OCI-LY1 (cell line): Measurements from ENCODE around the gene NTF3.

Experiments used
- H2AFZ ChIP-seq: fragments of 200-600 bp; sonication (generic), shearing (Covaris generic); 2 replicates; pipeline ENCODE4 v1.6.0; 2014; ENCODE audit warnings: antibody characterized with exemption, mild to moderate bottlenecking, low read length
- H3F3A ChIP-seq: fragments of 200-600 bp; sonication (generic), shearing (Covaris generic); 2 replicates; pipeline ENCODE4 v1.6.0; 2014; ENCODE audit warnings: mild to moderate bottlenecking, antibody characterized with exemption, low read length, moderate library complexity; ENCODE audit not compliant: insufficient read depth
- H3K27ac ChIP-seq: fragments of 200-600 bp; sonication (generic); 2 replicates; pipeline ENCODE4 v1.5.1; 2014; ENCODE audit warnings: low read length, mixed run types, mild to moderate bottlenecking, low read depth; ENCODE audit not compliant: poor library complexity, severe bottlenecking
- H3K27me3 ChIP-seq: fragments of 200-600 bp; sonication (generic); 2 replicates; pipeline ENCODE4 v1.6.0; 2014; ENCODE audit warnings: antibody characterized with exemption, mild to moderate bottlenecking, low read length, moderate library complexity; ENCODE audit not compliant: insufficient read depth
- H3K36me3 ChIP-seq: fragments of 200-600 bp; sonication (generic); 2 replicates; pipeline ENCODE4 v1.6.1; 2014; ENCODE audit warnings: mild to moderate bottlenecking, antibody characterized with exemption, low read length, moderate library complexity, mixed read lengths; ENCODE audit not compliant: insufficient read depth
- H3K4me1 ChIP-seq: fragments of 200-600 bp; sonication (generic); 2 replicates; pipeline ENCODE4 v1.5.1; 2014; ENCODE audit warnings: mild to moderate bottlenecking, low read length, moderate library complexity; ENCODE audit not compliant: insufficient read depth, severe bottlenecking
- H3K4me2 ChIP-seq: fragments of 200-600 bp; sonication (generic), shearing (Covaris generic); 2 replicates; pipeline ENCODE4 v1.6.1; 2014; ENCODE audit warnings: low read length
- H3K4me3 ChIP-seq: fragments of 200-600 bp; sonication (generic); 2 replicates; pipeline ENCODE4 v1.5.1; 2014; ENCODE audit warnings: low read length, low read depth, mild to moderate bottlenecking, mixed read lengths; ENCODE audit not compliant: poor library complexity, severe bottlenecking
- H3K79me2 ChIP-seq: fragments of 200-600 bp; shearing (Covaris generic); 2 replicates; pipeline ENCODE4 v1.6.1; 2016; ENCODE audit warnings: mixed run types, low read length, mixed read lengths; ENCODE audit not compliant: insufficient read depth
- H3K9ac ChIP-seq: fragments of 200-600 bp; sonication (generic), shearing (Covaris generic); 2 replicates; pipeline ENCODE4 v1.6.1; 2014; ENCODE audit warnings: mild to moderate bottlenecking, low read length, mixed read lengths
- H3K9me2 ChIP-seq: fragments of 200-600 bp; sonication (generic), shearing (Covaris generic); 2 replicates; pipeline ENCODE4 v1.6.1; 2014; ENCODE audit warnings: low read depth, mild to moderate bottlenecking, low read length, mixed read lengths
- H3K9me3 ChIP-seq: fragments of 200-600 bp; shearing (Covaris generic); 2 replicates; pipeline ENCODE4 v1.6.1; 2014; ENCODE audit warnings: low read length, mixed read lengths
- H4K20me1 ChIP-seq: fragments of 200-600 bp; sonication (generic), shearing (Covaris generic); 2 replicates; pipeline ENCODE4 v1.6.0; 2016; ENCODE audit warnings: mild to moderate bottlenecking, low read length; ENCODE audit not compliant: insufficient read depth
- CTCF ChIP-seq: fragments of 200-600 bp; sonication (generic), shearing (Covaris generic); IDR thresholded peaks from 2 replicates; pipeline ENCODE4 v1.5.1; 2017; ENCODE audit warnings: mild to moderate bottlenecking, antibody characterized with exemption, low read length, moderate library complexity, mixed read lengths
- EZH2 ChIP-seq: fragments of 200-600 bp; sonication (generic), shearing (Covaris generic); IDR thresholded peaks from 2 replicates; pipeline ENCODE4 v1.8.0; 2017; ENCODE audit warnings: borderline replicate concordance, mixed run types, mild to moderate bottlenecking, antibody characterized with exemption, low read length, moderate library complexity, mixed read lengths

Gene NTF3

GRCh38 chr12:5453466-5453865 lies 21.6 kb downstream of the NTF3 start:
- no peak overlapping the region for H3K4me2 ChIP-seq
- H3K36me3 ChIP-seq, result no peaks in the 10 kb centered on the region
- no peak overlapping the region for H2AFZ ChIP-seq
- TF ChIP-seq EZH2, result no peak
- TF ChIP-seq CTCF, result no peak
- H3K79me2 ChIP-seq, result no peaks in the 10 kb centered on the region
- H3K9me2 ChIP-seq, result no peaks in the 10 kb centered on the region
- no peaks in the 10 kb centered on the region for H3K4me1 ChIP-seq
- H3K27ac ChIP-seq, result no peak overlapping the region
- no peak overlapping the region for H3K4me3 ChIP-seq
- H3F3A ChIP-seq, result no peaks in the 10 kb centered on the region
- no peak overlapping the region for H3K9ac ChIP-seq
- H3K9me3 ChIP-seq, result no peaks in the 10 kb centered on the region
- no peaks in the 10 kb centered on the region for H4K20me1 ChIP-seq
- H3K27me3 ChIP-seq, result no peaks in the 10 kb centered on the region

- Histone ChIP-seq H3K27ac (no peak overlapping the region), H3K79me2 (no peaks in the 10 kb centered on the region), H3K9me2 (no peaks in the 10 kb centered on the region), H2AFZ (no peak overlapping the region), H3K4me3 (no peak overlapping the region), H3K4me1 (no peaks in the 10 kb centered on the region), H4K20me1 (no peaks in the 10 kb centered on the region), H3K9me3 (no peaks in the 10 kb centered on the region), H3K27me3 (no peaks in the 10 kb centered on the region), H3K36me3 (no peaks in the 10 kb centered on the region), H3K9ac (no peak overlapping the region), H3K4me2 (no peak overlapping the region), H3F3A (no peaks in the 10 kb centered on the region)
- TF ChIP-seq EZH2, result no peak
- TF ChIP-seq CTCF, result no peak
These were observed 23.1 kb downstream of the NTF3 start for GRCh38 chr12:5455045-5455444.

- Histone ChIP-seq H3K9ac (no peak overlapping the region), H3K27ac (no peak overlapping the region), H4K20me1 (no peaks in the 10 kb centered on the region), H3K4me2 (no peak overlapping the region), H3K9me3 (no peaks in the 10 kb centered on the region), H3K4me3 (no peak overlapping the region), H3F3A (no peaks in the 10 kb centered on the region), H3K27me3 (no peaks in the 10 kb centered on the region), H2AFZ (no peak overlapping the region), H3K79me2 (no peaks in the 10 kb centered on the region), H3K36me3 (no peaks in the 10 kb centered on the region), H3K9me2 (no peaks in the 10 kb centered on the region), H3K4me1 (no peaks in the 10 kb centered on the region)
- TF ChIP-seq EZH2 (no peak), CTCF (no peak)
These were observed 24.1 kb downstream of the NTF3 start for GRCh38 chr12:5456030-5456429.
